Heart right ventricle (tissue), 16 donors: Measurements from ENCODE around the gene AKAP6. TPM values are rescaled to one million over a fixed set of nuclear protein-coding genes. Genes with fewer than 3 reads are reported as not detected.

Experiments used
- ATAC-seq, 8 donors: fragments of 200-7000 bp; cut with Tn5 transposase; one replicate each; pipeline ENCODE4 v1.9.1; 2020; ENCODE audit warnings: mild to moderate bottlenecking in 8 of 8, moderate library complexity in 8 of 8, moderate number of reproducible peaks in 1 of 8
- DNase-seq, 2 donors: peaks; one replicate each; pipeline ENCODE4 v3.0.0-alpha.2; 2020
- H3K27ac ChIP-seq, 10 donors: fragments of 200-600 bp; sonication (generic) in 2 of 10; one replicate each; pipeline versions ENCODE4 v1.5.0 to v1.8.0; 2020 to 2022; ENCODE audit warnings: mild to moderate bottlenecking in 3 of 10
- H3K27me3 ChIP-seq, 7 donors: fragments of 200-600 bp; one replicate each; pipeline ENCODE4 v1.8.0; 2021 to 2022; ENCODE audit warnings: mild to moderate bottlenecking in 2 of 7
- H3K36me3 ChIP-seq, 9 donors: fragments of 200-600 bp; sonication (generic) in 1 of 9; one replicate each; pipeline versions ENCODE4 v1.5.0 to v1.8.0; 2020 to 2022; ENCODE audit warnings: mild to moderate bottlenecking in 2 of 9
- H3K4me1 ChIP-seq, 9 donors: fragments of 200-600 bp; sonication (generic) in 1 of 9; one replicate each; pipeline versions ENCODE4 v1.5.0 to v1.8.0; 2020 to 2022; ENCODE audit warnings: mild to moderate bottlenecking in 4 of 9
- H3K4me3 ChIP-seq, 10 donors: fragments of 200-600 bp; sonication (generic) in 2 of 10; one replicate each; pipeline versions ENCODE4 v1.5.0 to v1.8.0; 2020 to 2022; ENCODE audit warnings: mild to moderate bottlenecking in 7 of 10, moderate library complexity in 2 of 10
- H3K9me3 ChIP-seq, 11 donors: fragments of 200-600 bp in 10 of 11; sonication (generic) in 2 of 11; one replicate each; pipeline versions ENCODE4 v1.5.0 to v1.8.0; 2013 to 2022; ENCODE audit warnings: mild to moderate bottlenecking in 2 of 11, control low read depth in 1 of 11, moderate library complexity in 1 of 11
- CTCF ChIP-seq, 9 donors: fragments of 200-600 bp; sonication (generic) in 2 of 9; IDR thresholded peaks; one replicate each; pipeline versions ENCODE4 v1.5.0 to v1.8.0; 2021 to 2022; ENCODE audit warnings: antibody characterized with exemption in 9 of 9, mild to moderate bottlenecking in 5 of 9, moderate library complexity in 1 of 9
- WGBS, 2 donors: extraction: QIAGEN DNeasy Blood & Tissue Kit; methylation state at CpG; one replicate each; pipeline ENCODE4 v1.1.7; 2013; ENCODE audit warnings: inconsistent platforms in 1 of 2; 5-methylcytosine and 5-hydroxymethylcytosine counted together
- intact Hi-C, 10 donors: fragments of 100-400 bp; cut with DNase I; formaldehyde crosslinking; loops; one replicate each; pipeline versions ENCODE4 v1.11.1 to v1.14.2; 2022
- polyA plus RNA-seq, 2 donors: library from polyadenylated mRNA; stranded (reverse); fragments of 200-250 nt; gene quantifications; one replicate each; pipeline ENCODE4 v1.2.3, GENCODE V29; 2013
- total RNA-seq, 10 donors: library from RNA; stranded (reverse); fragmentation: NEBNext Ultra II Directional in 3 of 10; extraction: Animal tissue kit (Norgen Biotek cat#: 25700) in 3 of 10; gene quantifications; one replicate each; pipeline versions ENCODE4 v1.2.1 to v1.2.4, GENCODE V29; 2021 to 2023
- donor health status: Arrhythmogenic right ventricular cardiomyopathy.
- donor health status: ischemic (EF 13 %, LVEDD 7.1; RV severe dilation, severe dysfunction).
- donor health status: healthy with polysubstance abuse.
- donor health status: DM: no; HTN: yes; CAD: no.
- donor health status: DM: no; HTN: no; CAD: no.
- donor health status: ischemic (EF 25% LVEDD 6.9; RV normal size, moderate dysfunction).
- donor health status: ischemic (EF 25% LVEDD 5.7; RV mildly dilated, moderate dysfunction).
- donor health status: healthy.
- donor health status: DM: yes; HTN: yes; CAD: no.
- donor health status: Ischemic cardiomyopathy.
- donor health status: ischemic (EF 35%, LVEDD 5.7; RV mildly dilated, moderate dysfunction).
- donor health status: nonischemic (EF 11% LVEDD 7.7; RV severe dilation, severe dysfunction).
- donor health status: DM: yes; HTN: yes; CAD: no.
- donor health status: PGD.
- donor health status: ischemic (EF 29% LVEDD 5.4; RV normal size, mild dysfunction).
- donor health status: nonischemic (EF 23%, LVEDD 6.1; RV moderate dilation, normal function).

Gene AKAP6
- total and polyA plus RNA-seq, 12 donors = 13.5 to 332 (median 229) TPM

GRCh38 chr14:32399920-32400319 lies 70.8 kb downstream of the AKAP6 start:
- no peak for TF ChIP-seq CTCF (IDR thresholded peaks at IDR 0.05)
- Histone ChIP-seq H3K4me1 (peaks cover 0 to 13% (median 0%) of the 10 kb centered on the region in 9 donors), H3K36me3 (no peaks in the 10 kb centered on the region), H3K9me3 (no peaks in the 10 kb centered on the region), H3K27ac (no peak overlapping the region), H3K27me3 (no peaks in the 10 kb centered on the region), H3K4me3 (no peak overlapping the region)
- ATAC-seq = no peak
- intact Hi-C loops = no loop called here
- DNase-seq = no peak
- WGBS, 2 donors = 79 to 83% methylated on average over 1 of the region's 1 CpG

- no peaks in the 10 kb centered on the region for H3K9me3 ChIP-seq
- ATAC-seq = no peak
- peak overlapping the region in 1 of 10 donors; percentile 4 for H3K27ac ChIP-seq
- H3K4me3 ChIP-seq = no peak overlapping the region
- H3K36me3 ChIP-seq = no peaks in the 10 kb centered on the region
- WGBS, 2 donors = 96 to 98% methylated on average over 1 of the region's 1 CpG
- intact Hi-C loops = no loop called here
- peaks cover 0 to 15% (median 0%) of the 10 kb centered on the region in 9 donors for H3K4me1 ChIP-seq
- TF ChIP-seq CTCF (IDR thresholded peaks at IDR 0.05) = no peak
- H3K27me3 ChIP-seq = no peaks in the 10 kb centered on the region
- DNase-seq = no peak
These were observed 71.4 kb downstream of the AKAP6 start for GRCh38 chr14:32400480-32400879.

GRCh38 chr14:32403021-32403420 lies 73.9 kb downstream of the AKAP6 start:
- ATAC-seq = no peak
- peak overlapping the region in 1 of 10 donors; percentile 19 for H3K27ac ChIP-seq
- H3K4me3 ChIP-seq = no peak overlapping the region
- TF ChIP-seq CTCF (IDR thresholded peaks at IDR 0.05) = no peak
- no peaks in the 10 kb centered on the region for H3K9me3 ChIP-seq
- H3K27me3 ChIP-seq = no peaks in the 10 kb centered on the region
- intact Hi-C loops = no loop called here
- WGBS, 2 donors = 67 to 75% methylated on average over 3 of the region's 3 CpGs
- H3K36me3 ChIP-seq = no peaks in the 10 kb centered on the region
- peaks cover 0 to 35% (median 8%) of the 10 kb centered on the region in 9 donors for H3K4me1 ChIP-seq
- no peak for DNase-seq

DNA sequence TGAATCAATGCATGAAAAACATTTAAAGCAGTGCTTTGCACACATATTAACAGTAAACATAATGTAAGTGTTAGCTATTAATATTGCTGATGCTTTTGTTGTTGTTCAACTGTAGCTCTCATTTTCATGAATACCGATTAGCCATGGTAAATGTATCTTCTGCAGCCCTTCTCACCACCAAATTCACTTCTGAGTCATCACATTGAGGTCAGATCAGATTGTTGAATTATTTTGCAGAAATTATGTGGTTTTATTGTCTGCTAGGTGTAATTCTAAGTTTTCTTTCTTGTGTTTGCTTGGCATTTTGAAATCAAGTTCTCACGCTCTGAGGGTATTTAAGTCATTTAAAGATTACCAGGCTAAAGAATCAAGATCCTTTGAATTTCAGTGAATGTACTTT lies 74.6 kb downstream of the AKAP6 start:
- Histone ChIP-seq H3K9me3 (no peaks in the 10 kb centered on the region), H3K36me3 (no peaks in the 10 kb centered on the region), H3K27ac (peak overlapping the region in 1 of 10 donors; percentile 19), H3K27me3 (no peaks in the 10 kb centered on the region), H3K4me3 (no peak overlapping the region), H3K4me1 (peaks cover 0 to 35% (median 9%) of the 10 kb centered on the region in 9 donors)
- intact Hi-C loops = no loop called here
- ATAC-seq = no peak
- 93 to 95% methylated on average over 2 of the region's 2 CpGs for WGBS, 2 donors
- no peak for TF ChIP-seq CTCF (IDR thresholded peaks at IDR 0.05)
- no peak for DNase-seq
